ENCODE data around the gene SRGAP2. TPM values are rescaled to one million over a fixed set of nuclear protein-coding genes. Genes with fewer than 3 reads are reported as not detected.
A peak's percentile ranks its signal among the peaks of the same experiment; 100 is the strongest.
"Not testable (repeated sequence)": the region's sequence is repeated elsewhere in the genome, so short reads cannot be mapped to it uniquely, and the experiment has no call there.

The SRGAP2 gene
- total and polyA plus RNA-seq, 2 of the 4 experiments (the other 2 are of a cell fraction), result 20.7 to 33.3 TPM

GRCh38 chr1:206252680-206253335, 49.5 kb downstream of the SRGAP2 start:
- H2BK15ac ChIP-seq (ENCODE audit: low read depth, low read length); H3K27ac ChIP-seq (ENCODE audit: insufficient read depth, low read length); H3K4me2 ChIP-seq (ENCODE audit: low read depth, low read length); CTCF ChIA-PET; dilution Hi-C loops (cut with HindIII; ENCODE audit: low sequenced_read_pairs, unreplicated experiment); H3K9ac ChIP-seq (ENCODE audit: low read depth, low read length); POLR2A ChIA-PET (ENCODE audit: unreplicated experiment); H2BK20ac ChIP-seq (ENCODE audit: low read depth, low read length); H2AFZ ChIP-seq (replicated peaks; ENCODE audit: low read length, poor library complexity); H3K18ac ChIP-seq (ENCODE audit: low read depth, low read length); H2AK9ac ChIP-seq (replicated peaks; ENCODE audit: low read depth, low read length, poor library complexity); H3K27me3 ChIP-seq (ENCODE audit: control insufficient read depth, insufficient read depth, low read length); H4K20me1 ChIP-seq (ENCODE audit: insufficient read depth, low read length); intact Hi-C loops (cut with micrococcal nuclease); in situ Hi-C loops (cut with MboI; ENCODE audit: low sequenced_read_pairs); H3K56ac ChIP-seq (ENCODE audit: extremely low read depth, insufficient read depth, low read length); H3K9me1 ChIP-seq (ENCODE audit: insufficient read depth, low read length); H4K91ac ChIP-seq (ENCODE audit: insufficient read depth, low read depth, low read length); H3K23ac ChIP-seq (ENCODE audit: low read depth, low read length); H4K5ac ChIP-seq (ENCODE audit: low read depth, low read length); H2BK5ac ChIP-seq (ENCODE audit: low read depth, low read length, poor library complexity, severe bottlenecking); H3K36me3 ChIP-seq (ENCODE audit: control insufficient read depth, insufficient read depth, low read length); H3K14ac ChIP-seq (replicated peaks; ENCODE audit: low read depth, low read length); BruUV-seq (replicated peaks); H3K4me3 ChIP-seq (ENCODE audit: insufficient read depth, low read depth, low read length); H3K79me1 ChIP-seq (ENCODE audit: low read depth in 1 of 2, low read length in 2 of 2); H3K4me1 ChIP-seq (ENCODE audit: control insufficient read depth, insufficient read depth, low read length); H3K9me3 ChIP-seq (ENCODE audit: control insufficient read depth, insufficient read depth, low read length): not testable (repeated sequence)
- Histone ChIP-seq H4K8ac (ENCODE audit: low read depth in 2 of 2, low read length in 2 of 2) (peak overlapping the region in 1 of 2 experiments; percentile 49; a peak in 1 of 4 replicates), H2AK5ac (ENCODE audit: low read depth, low read length) (peak overlapping the region; percentile 39; the same call in 1 of the 2 replicates), H3K4ac (ENCODE audit: low read depth, low read length) (0 out of 2 replicates have a peak overlapping the region, but pooled peaks have one; percentile 7), H2BK120ac (ENCODE audit: low read depth, low read length) (0 out of 2 replicates have a peak overlapping the region, but pooled peaks have one; percentile 48)
- DNase-seq (peak; percentile 60), ATAC-seq (ENCODE audit: low read depth) (peak; percentile 55)
- no CpG with 5 or more reads among the region's 8 CpGs for WGBS, 2 experiments (ENCODE audit: extremely low coverage in 2 of 2, insufficient read length in 1 of 2)

Other genes with a start within 250 kb of the SRGAP2 start
- 9.1 and 10.6 TPM in 2 replicates for gene RAB7B, start 200.1 kb upstream of the SRGAP2 start, total RNA-seq (2012; rRNA removed)
- 14.6 and 14.7 TPM in 2 replicates for gene RAB7B, start 200.1 kb upstream of the SRGAP2 start, polyA plus RNA-seq (2012; rRNA removed)
- gene CTSE, start 179.6 kb upstream of the SRGAP2 start, total RNA-seq (2012; rRNA removed), result not detected in 2 replicates
- not detected in 2 replicates for gene CTSE, start 179.6 kb upstream of the SRGAP2 start, polyA plus RNA-seq (2012; rRNA removed)
- not detected in 2 replicates for gene RHEX, start 150.4 kb upstream of the SRGAP2 start, total RNA-seq (2012; rRNA removed)
- not detected in 2 replicates for gene RHEX, start 150.4 kb upstream of the SRGAP2 start, polyA plus RNA-seq (2012; rRNA removed)
- not detected in 2 replicates for gene AVPR1B, start 86.2 kb upstream of the SRGAP2 start, total RNA-seq (2012; rRNA removed)
- gene AVPR1B, start 86.2 kb upstream of the SRGAP2 start, polyA plus RNA-seq (2012; rRNA removed), result not detected in 2 replicates
- 2.2 and 4.2 TPM in 2 replicates for gene FAM72A, start 702 bp upstream of the SRGAP2 start, total RNA-seq (2012; rRNA removed)
- 3.8 and 5.0 TPM in 2 replicates for gene FAM72A, start 702 bp upstream of the SRGAP2 start, polyA plus RNA-seq (2012; rRNA removed)

Data from IMR-90 (cell line).